Vagina (tissue), 2 donors: ENCODE results near the gene PTPA. TPM values are rescaled to one million over a fixed set of nuclear protein-coding genes. Genes with fewer than 3 reads are reported as not detected.

Experiments
- DNase-seq, 2 donors: peaks; one replicate each; pipeline ENCODE4 v3.0.0-alpha.2; 2017; ENCODE audit errors: extremely low spot score in 2 of 2
- H3K27ac ChIP-seq: fragments of 200-600 bp; sonication (generic); one replicate; pipeline ENCODE4 v1.5.1; 2019
- H3K27me3 ChIP-seq: fragments of 200-600 bp; sonication (generic); one replicate; pipeline ENCODE4 v1.5.1; 2019
- H3K36me3 ChIP-seq, 2 donors: fragments of 200-600 bp; sonication (generic); one replicate each; pipeline ENCODE4 v1.5.1; 2017 to 2019
- H3K4me1 ChIP-seq: fragments of 200-600 bp; sonication (generic); one replicate; pipeline ENCODE4 v1.5.1; 2019
- H3K4me3 ChIP-seq, 2 donors: fragments of 200-600 bp; sonication (generic); 1 replicate in 1 of 2; 2 replicates in 1 of 2; pipeline ENCODE4 v1.5.1; 2016 to 2019
- H3K9me3 ChIP-seq: fragments of 200-600 bp; sonication (generic); one replicate; pipeline ENCODE4 v1.5.1; 2019
- CTCF ChIP-seq, 3 experiments: fragments of 450-650 bp in 2 of 3; fragments of 200-600 bp in 1 of 3; sonication (generic) in 1 of 3; IDR thresholded peaks; one replicate each; pipeline ENCODE4 v1.5.1; 2017 to 2019; ENCODE audit warnings: antibody characterized with exemption in 3 of 3, mild to moderate bottlenecking in 2 of 3, moderate library complexity in 2 of 3
- POLR2A ChIP-seq, 2 donors: fragments of 450-650 bp; IDR thresholded peaks; one replicate each; pipeline ENCODE4 v1.6.1; 2017; ENCODE audit warnings: antibody characterized with exemption in 2 of 2, mild to moderate bottlenecking in 2 of 2, moderate library complexity in 2 of 2
- POLR2AphosphoS5 ChIP-seq, 2 donors: sonication (generic); formaldehyde crosslinking; IDR thresholded peaks; one replicate each; pipeline ENCODE4 v1.9.0; 2017; ENCODE audit warnings: antibody characterized with exemption in 2 of 2, mild to moderate bottlenecking in 2 of 2, low read depth in 1 of 2; ENCODE audit not compliant: insufficient read depth in 1 of 2
- intact Hi-C: fragments of 100-400 bp; cut with DNase I; formaldehyde crosslinking; loops from one replicate; pipeline ENCODE4 v1.15.1; 2023
- total RNA-seq: library from RNA; depleted of rRNA; stranded (reverse); fragments of >200 nt; gene quantifications from one replicate; pipeline ENCODE4 v1.2.3, GENCODE V29; 2016

Gene PTPA
- total RNA-seq, 1 donor from 2014 or later, result 46.2 TPM

- H3K36me3 ChIP-seq, result peaks cover 0 to 15% of the 10 kb centered on the region in 2 donors
- intact Hi-C loops, result no loop called here
Observed at GRCh38 chr9:129100383-129101169, 10.6 kb upstream of the PTPA start.

GRCh38 chr9:129101279-129101678 lies 9.9 kb upstream of the PTPA start:
- no peaks in the 10 kb centered on the region for H3K9me3 ChIP-seq
- no peak overlapping the region for H3K4me3 ChIP-seq
- intact Hi-C loops, result no loop called here
- no peak overlapping the region for H3K27ac ChIP-seq
- peaks cover 0 to 15% of the 10 kb centered on the region in 2 donors for H3K36me3 ChIP-seq
- DNase-seq, result no peak
- no peaks in the 10 kb centered on the region for H3K27me3 ChIP-seq
- TF ChIP-seq POLR2A (IDR thresholded peaks at IDR 0.05) (no peak), CTCF (IDR thresholded peaks at IDR 0.05) (no peak), POLR2AphosphoS5 (IDR thresholded peaks at IDR 0.05; ENCODE audit: insufficient read depth in 1 of 2, low read depth in 1 of 2) (no peak)
- H3K4me1 ChIP-seq, result no peaks in the 10 kb centered on the region

More at GRCh38 chr9:129100383-129101169, 10.6 kb upstream of the PTPA start:
- H3K9me3 ChIP-seq, result no peaks in the 10 kb centered on the region
- H3K27ac ChIP-seq, result no peak overlapping the region
- no peak for DNase-seq
- H3K4me3 ChIP-seq, result no peak overlapping the region
- no peaks in the 10 kb centered on the region for H3K4me1 ChIP-seq
- no peak for TF ChIP-seq POLR2AphosphoS5 (IDR thresholded peaks at IDR 0.05; ENCODE audit: insufficient read depth in 1 of 2, low read depth in 1 of 2)
- H3K27me3 ChIP-seq, result no peaks in the 10 kb centered on the region

- Histone ChIP-seq H3K9me3 (no peaks in the 10 kb centered on the region), H3K27ac (no peak overlapping the region), H3K27me3 (no peaks in the 10 kb centered on the region), H3K4me3 (no peak overlapping the region), H3K4me1 (no peaks in the 10 kb centered on the region), H3K36me3 (peaks cover 0 to 15% of the 10 kb centered on the region in 2 donors)
- intact Hi-C loops, result no loop called here
- TF ChIP-seq CTCF (IDR thresholded peaks at IDR 0.05) (no peak), POLR2A (IDR thresholded peaks at IDR 0.05) (no peak), POLR2AphosphoS5 (IDR thresholded peaks at IDR 0.05; ENCODE audit: insufficient read depth in 1 of 2, low read depth in 1 of 2) (no peak)
- DNase-seq, result no peak
Observed at GRCh38 chr9:129102095-129102525, 9.1 kb upstream of the PTPA start.

GRCh38 chr9:129102791-129103594 lies 8.2 kb upstream of the PTPA start:
- no peak for TF ChIP-seq CTCF (IDR thresholded peaks at IDR 0.05)
- TF ChIP-seq POLR2A (IDR thresholded peaks at IDR 0.05), result no peak
- no peak for TF ChIP-seq POLR2AphosphoS5 (IDR thresholded peaks at IDR 0.05; ENCODE audit: insufficient read depth in 1 of 2, low read depth in 1 of 2)
- no peak for DNase-seq
- intact Hi-C loops, result no loop called here
- Histone ChIP-seq H3K9me3 (no peaks in the 10 kb centered on the region), H3K27ac (no peak overlapping the region), H3K36me3 (peaks cover 0 to 12% of the 10 kb centered on the region in 2 donors), H3K27me3 (no peaks in the 10 kb centered on the region), H3K4me1 (no peaks in the 10 kb centered on the region), H3K4me3 (no peak overlapping the region)

GRCh38 chr9:129103595-129103965 lies 7.6 kb upstream of the PTPA start:
- intact Hi-C loops, result no loop called here
- Histone ChIP-seq H3K36me3 (peaks cover 0 to 6% of the 10 kb centered on the region in 2 donors), H3K4me1 (peaks cover 5% of the 10 kb centered on the region), H3K27ac (no peak overlapping the region), H3K9me3 (no peaks in the 10 kb centered on the region), H3K4me3 (no peak overlapping the region), H3K27me3 (no peaks in the 10 kb centered on the region)
- no peak for TF ChIP-seq POLR2A (IDR thresholded peaks at IDR 0.05)
- no peak for TF ChIP-seq POLR2AphosphoS5 (IDR thresholded peaks at IDR 0.05; ENCODE audit: insufficient read depth in 1 of 2, low read depth in 1 of 2)
- TF ChIP-seq CTCF (IDR thresholded peaks at IDR 0.05), result no peak
- no peak for DNase-seq
